Activated naive CD4-positive, alpha-beta T cell treated with anti-CD3 and anti-CD28 coated beads, Interleukin-2, amount 50 U/mL, for 16 hours (primary cell): ENCODE measurements around the gene TRIM7.
"Not testable (repeated sequence)": the region's sequence is repeated elsewhere in the genome, so short reads cannot be mapped to it uniquely, and the experiment has no call there.

Source experiments
- DNase-seq: peaks from one replicate; pipeline ENCODE4 v3.0.0-alpha.2; 2020

Gene TRIM7

GRCh38 chr5:181190711-181191525 is 14.1 kb downstream of the TRIM7 start:
- DNase-seq = peak; percentile 65

DNA sequence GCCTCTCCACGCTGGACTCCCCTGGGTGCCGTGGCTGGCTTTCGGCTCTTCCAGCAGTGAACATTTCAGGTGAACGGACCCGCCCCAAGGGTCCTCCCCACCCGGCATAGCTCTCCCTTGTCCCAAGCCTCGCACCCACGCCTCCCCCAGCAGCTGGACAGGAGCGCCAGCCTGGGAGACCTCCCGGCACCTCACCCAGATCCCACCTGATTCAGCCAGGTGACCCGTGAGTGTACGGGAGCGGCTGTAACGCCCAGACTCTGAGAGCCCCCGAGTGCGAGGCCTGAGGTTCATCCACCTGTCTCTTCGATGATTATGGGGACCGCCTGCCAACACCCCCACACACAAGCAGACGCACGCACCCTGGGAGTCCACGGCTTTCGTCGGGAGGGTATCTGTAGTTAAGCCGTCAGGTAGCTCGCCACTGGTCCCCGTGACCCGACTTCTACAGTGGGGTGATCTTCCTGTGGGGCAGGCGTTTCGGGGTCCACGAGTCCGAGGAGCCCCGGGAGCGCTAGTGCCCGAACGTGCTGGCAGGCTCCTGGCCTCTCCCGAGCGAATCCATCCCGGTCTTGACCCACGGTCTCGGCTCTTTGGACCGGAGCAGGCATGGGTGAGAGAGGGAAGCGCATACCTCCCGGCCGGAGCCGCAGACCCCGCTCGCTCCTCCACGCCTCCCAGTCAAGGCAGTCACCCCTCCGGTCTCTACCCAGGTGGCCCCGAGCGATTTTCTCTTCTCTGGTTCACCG is 14.9 kb downstream of the TRIM7 start:
- DNase-seq = peak; percentile 50

DNA sequence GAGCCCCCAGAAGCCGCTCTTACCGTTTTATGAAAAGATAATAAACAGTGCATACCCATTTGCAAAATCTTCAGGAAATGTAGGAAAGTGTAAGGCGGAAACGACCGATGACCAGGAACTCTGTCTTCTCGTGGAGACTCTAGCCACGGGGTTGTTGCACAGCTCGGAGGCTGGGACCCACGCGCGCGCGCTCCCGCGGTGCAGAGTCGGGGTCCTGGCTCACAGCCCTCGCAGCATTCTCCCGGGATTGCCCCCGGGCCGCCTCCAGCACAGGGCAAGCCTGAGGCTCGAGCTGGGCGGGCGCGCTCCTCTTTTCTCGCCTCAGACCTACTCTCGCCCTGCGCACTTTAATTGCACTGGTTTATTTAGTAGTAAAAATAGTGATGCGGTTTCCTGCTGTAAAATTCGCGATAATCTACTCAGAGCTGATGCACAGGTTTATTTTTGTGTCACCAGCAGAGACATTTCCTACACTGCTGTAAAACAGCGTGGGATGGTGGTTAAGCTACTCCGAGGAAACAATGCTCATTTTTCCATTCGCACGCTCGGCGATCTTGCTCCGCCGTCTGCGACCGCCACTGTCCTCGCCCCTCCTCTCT is 15.5 kb downstream of the TRIM7 start:
- peak; percentile 58 for DNase-seq

DNA sequence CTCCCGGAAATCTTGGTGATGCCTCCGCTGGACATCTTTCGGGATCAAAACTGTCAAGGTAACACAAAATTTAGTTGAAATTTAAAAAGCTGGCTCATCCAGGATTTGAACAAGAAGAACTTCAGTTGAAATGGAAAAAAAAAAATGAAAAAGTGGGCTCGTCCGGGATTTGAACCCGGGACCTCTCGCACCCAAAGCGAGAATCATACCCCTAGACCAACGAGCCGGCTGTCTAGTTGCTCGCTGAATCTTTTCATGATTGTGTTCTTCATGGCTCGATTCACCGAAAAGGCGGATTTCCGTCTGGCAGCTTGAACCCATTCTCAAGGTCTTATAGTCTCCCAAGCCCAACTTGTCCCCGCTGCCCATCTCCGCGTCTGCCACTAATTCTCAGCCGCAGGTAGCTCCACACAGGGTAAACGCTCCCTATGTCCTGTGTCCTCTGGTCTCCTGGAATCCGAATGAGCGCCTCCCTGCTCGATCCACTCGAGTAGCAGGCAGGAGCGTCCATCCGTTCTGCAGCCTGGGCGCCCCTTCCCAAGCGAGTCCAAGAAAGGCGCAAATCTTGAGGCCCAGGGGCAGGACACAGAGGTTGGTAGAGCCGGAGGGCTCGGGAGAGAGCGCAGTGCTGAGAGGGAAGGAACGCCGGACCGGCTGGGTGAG is 16.2 kb downstream of the TRIM7 start:
- DNase-seq = peak; percentile 72

- DNase-seq = peak; percentile 67
These were observed 17.3 kb downstream of the TRIM7 start for GRCh38 chr5:181187500-181188213.

DNA sequence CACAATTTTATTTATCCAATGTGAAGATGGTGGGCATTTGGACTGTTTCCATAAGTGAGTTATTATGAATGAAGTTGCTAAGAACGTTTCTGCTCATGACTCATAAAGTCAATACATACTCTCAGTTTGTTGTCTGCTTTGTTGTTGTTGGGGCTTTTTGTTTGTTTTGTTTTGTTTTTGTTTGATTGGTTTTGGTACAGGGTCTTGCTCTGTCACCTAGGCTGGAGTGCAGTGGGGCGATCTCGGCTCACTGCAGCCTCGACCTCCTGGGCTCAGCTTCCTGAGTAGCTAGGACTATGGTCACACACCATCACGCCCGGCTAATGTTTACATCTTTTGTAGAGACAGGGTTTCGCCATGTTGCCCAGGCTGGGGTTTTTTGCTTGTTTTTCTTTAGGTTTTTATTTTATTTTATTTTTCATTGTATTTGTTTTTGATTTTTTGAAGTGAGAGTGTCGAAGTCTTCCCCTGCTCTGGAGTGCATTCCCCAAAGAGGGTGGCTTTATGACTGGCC is 18.0 kb downstream of the TRIM7 start:
- no peak for DNase-seq

GRCh38 chr5:181186022-181186421 is 19.0 kb downstream of the TRIM7 start:
- DNase-seq = no peak

- DNase-seq = no peak
These were observed 19.4 kb downstream of the TRIM7 start for GRCh38 chr5:181185560-181185959.

DNA sequence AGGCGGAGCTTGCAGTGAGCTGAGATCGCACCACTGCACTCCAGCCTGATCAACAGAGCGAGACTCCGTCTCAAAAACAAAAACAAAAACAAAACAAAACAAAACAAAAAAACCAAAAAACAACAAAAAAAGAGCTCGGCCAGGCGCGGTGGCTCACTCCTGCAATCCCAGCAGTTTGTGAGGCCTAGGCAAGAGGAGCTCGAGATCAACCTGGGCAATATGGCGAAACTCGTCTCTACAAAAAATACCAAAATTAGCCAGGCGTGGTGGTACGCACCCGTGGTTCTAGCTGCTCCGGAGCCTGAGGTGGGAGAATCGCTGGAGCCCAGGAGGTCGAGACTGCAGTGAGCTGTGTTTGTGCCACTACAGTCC is 20.2 kb downstream of the TRIM7 start:
- DNase-seq = no peak

- DNase-seq = no peak
These were observed 22.3 kb downstream of the TRIM7 start for GRCh38 chr5:181182651-181183050.

DNA sequence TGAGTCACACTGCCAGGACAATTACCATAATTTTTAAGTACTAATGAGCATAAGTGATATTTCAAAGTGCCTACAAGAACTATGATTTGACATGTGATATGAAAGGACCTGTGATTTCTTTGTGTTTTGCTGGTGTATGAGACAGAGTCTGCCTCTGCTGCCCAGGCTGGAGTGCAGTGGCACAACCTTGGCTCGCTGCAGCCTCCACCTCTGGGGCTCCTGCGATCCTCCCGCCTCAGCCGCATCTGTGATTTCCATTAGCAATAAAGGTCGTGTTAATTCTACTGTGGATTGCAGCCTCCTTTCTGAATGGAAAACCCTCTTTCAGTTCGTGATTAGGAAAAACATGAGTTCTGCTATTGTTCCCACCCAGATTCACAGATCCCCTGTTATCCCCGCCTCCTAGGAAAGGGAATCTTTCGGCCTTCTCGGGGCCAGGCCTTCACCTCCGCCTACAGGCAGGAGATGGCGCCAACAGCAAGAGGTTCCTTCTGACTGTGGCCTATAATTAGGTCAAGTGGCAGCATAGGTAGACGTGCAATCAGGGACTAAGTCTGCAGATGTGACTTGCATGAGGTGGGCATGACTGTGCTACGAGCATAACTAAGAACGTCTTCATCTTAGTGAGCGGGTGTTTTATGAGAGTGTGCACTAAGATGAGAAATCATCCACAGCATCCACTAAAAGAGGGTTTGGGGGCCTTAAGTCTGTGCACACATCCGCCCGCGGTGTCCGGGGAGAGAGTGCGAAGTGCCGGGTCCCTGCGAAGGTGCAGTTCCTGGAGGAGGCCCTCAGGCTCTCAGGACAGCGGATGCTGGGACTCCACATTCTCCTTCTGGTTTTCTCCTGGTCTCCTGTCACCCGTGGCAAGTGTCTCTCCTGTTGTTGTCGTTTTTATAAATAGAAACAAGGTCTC is 23.1 kb downstream of the TRIM7 start:
- peak; percentile 58 for DNase-seq

DNA sequence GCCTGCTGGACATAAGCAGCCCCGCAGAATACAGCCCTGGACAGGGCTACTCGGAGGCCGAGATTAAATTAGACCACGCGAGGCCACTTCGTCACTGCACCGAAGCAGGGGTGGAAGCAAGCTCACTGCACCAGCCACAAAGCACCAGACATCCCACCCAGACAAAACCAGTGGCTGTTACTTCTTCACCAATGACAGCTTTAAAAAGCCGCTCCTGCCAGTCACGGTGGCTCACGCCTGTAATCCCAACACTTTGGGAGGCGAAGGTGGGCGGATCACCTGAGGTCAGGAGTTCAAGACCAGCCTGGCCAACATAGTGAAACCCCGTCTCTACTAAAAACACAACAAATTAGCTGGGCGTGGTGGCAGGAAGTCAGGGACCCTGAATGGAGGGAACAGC is 27.4 kb downstream of the TRIM7 start:
- not testable (repeated sequence) for DNase-seq

DNA sequence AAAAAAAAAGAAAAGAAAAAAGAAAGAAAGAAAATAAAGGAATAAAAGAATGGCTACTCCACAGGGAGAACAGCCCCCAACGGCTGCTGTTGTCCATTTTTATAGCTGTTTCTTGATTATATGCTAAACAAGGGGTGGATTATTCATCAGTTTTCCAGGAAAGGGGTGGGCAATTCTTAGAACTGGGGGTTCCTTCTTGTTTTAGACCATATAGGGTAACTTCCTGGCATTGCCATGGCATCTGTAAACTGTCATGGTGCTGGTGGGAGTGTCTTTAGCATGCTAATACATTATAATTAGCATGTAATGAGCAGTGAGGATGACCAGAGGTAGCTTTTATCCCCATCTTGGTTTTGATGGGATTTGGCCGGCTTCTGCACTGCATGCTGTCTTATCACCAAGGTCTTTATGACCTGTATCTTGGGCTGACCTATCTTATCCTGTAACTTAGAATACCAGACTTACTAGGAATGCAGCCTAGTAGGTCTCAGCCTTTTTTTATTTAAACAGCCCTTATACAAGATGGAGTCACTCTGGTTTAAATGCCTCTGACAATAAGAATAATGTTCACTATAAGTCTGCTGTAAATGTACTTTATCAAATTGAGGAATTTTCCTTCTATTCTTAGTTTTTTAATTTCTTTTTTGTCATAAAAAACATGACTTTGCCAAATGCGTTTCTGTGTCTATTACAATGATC is 28.6 kb downstream of the TRIM7 start:
- no peak for DNase-seq

DNA sequence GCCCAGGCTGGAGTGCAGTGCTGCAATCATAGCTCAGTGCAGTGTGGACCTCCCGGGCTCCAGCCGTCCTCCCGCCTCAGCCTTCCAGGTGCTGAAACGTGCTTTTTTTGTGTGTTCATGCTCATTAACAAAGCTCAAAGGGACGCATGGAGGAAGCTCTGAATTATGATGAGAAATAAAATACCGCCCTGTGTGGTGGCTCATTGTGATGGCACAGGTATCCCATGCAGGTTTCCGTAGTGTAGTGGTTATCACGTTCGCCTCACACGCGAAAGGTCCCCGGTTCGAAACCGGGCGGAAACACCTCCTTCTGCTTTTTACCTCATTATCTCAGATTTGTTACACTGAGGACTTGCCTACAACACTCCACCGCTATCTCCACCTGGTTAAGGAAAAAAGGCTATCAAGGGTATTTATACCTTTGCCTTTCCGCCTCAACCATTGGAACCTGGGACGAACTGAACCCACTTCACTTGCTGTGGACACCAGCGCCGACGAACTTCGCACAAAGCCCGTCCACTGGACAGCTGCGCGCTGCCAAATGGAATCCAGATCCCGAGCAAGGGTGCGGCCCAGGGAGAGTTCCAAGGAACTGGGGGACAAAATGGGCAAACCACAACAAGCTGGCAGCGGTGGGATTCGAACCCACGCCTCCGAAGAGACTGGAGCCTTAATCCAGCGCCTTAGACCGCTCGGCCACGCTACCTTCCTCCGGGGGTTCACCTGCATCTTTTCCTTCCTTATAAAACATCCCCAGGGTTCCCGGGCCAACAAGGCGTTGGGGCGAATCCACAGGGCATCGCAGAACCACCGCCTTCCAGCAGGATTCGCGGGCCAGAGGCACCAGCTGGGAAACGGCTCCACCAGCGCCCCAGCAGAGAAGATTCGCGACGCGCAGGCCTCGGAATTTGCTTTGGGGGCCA is 31.3 kb downstream of the TRIM7 start:
- peak; percentile 68 for DNase-seq

GRCh38 chr5:181173027-181173419 is 32.0 kb downstream of the TRIM7 start:
- no peak for DNase-seq

DNA sequence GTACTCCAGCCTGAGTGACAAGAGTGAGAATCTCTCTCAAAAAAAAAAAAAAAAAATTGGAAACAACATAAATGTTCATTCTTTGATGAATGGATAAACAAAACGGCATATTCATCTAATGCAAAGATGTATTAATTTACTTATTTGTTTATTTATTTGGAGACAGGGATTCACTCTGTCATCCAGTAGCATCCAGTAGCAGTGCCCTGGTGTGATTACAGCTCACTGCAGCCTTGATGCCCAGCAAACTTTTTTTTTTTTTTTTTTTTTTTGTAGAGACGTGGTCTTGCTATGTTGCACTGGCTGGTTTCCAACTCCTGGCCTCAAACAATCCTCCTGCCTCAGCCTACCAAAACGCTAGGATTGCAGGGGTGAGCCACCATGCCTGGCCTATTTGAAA is 33.2 kb downstream of the TRIM7 start:
- DNase-seq = no peak

DNA sequence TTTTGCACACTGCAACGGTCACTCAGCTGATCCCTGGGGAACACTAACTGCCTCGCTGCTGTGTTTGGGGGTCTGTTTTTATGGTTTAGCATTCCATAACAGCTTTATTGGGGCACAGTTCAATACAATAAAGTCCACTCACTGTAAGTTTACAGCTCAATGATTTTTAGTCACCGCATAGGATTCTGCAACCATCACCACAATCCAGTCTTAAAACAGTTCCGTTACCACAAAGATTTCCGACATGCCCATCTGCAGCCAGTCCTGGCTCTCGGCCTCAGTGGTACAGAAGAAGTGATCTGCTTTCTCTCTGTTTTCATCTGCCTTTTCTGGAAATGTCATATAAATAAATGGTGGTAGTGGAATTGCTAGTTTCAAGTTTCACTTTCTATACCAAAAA is 34.0 kb downstream of the TRIM7 start:
- no peak for DNase-seq

- DNase-seq = no peak
These were observed 34.7 kb downstream of the TRIM7 start for GRCh38 chr5:181170237-181170825.
